Measurements from ENCODE around the gene DAZAP1.

GRCh38 chr19:1423436-1424191 is 16.2 kb downstream of the DAZAP1 start:
- TF ChIP-seq YY1 (IDR thresholded peaks at IDR 0.05; ENCODE audit: insufficient read depth, insufficient read length) (no peak), ZNF274 (IDR thresholded peaks at IDR 0.05; ENCODE audit: low read depth, low read length) (no peak)
